Thyroid gland (tissue), 4 donors: ENCODE results near the gene ELL2. TPM values are rescaled to one million over a fixed set of nuclear protein-coding genes. Genes with fewer than 3 reads are reported as not detected.
"Not testable (repeated sequence)": the region's sequence is repeated elsewhere in the genome, so short reads cannot be mapped to it uniquely, and the experiment has no call there.

Source experiments
- DNase-seq, 2 donors: peaks; one replicate each; pipeline ENCODE4 v3.0.0-alpha.2; 2019
- H3K27ac ChIP-seq, 3 donors: fragments of 200-600 bp; sonication (generic); 1 replicate in 2 of 3; 2 replicates in 1 of 3; pipeline ENCODE4 v1.5.1; 2016 to 2019; ENCODE audit warnings: mild to moderate bottlenecking in 1 of 3, moderate library complexity in 1 of 3
- H3K27me3 ChIP-seq: fragments of 200-600 bp; sonication (generic); one replicate; pipeline ENCODE4 v1.5.1; 2019
- H3K36me3 ChIP-seq, 2 donors: fragments of 200-600 bp; sonication (generic); one replicate each; pipeline ENCODE4 v1.5.1; 2016 to 2019
- H3K4me1 ChIP-seq, 2 donors: fragments of 200-600 bp; sonication (generic); one replicate each; pipeline ENCODE4 v1.5.1; 2017 to 2019
- H3K4me3 ChIP-seq, 3 donors: fragments of 200-600 bp; sonication (generic); replicated peaks in 1 of 3; 1 replicate in 2 of 3; 2 replicates in 1 of 3; pipeline ENCODE4 v1.5.1; 2016; ENCODE audit warnings: mild to moderate bottlenecking in 1 of 3
- H3K9me3 ChIP-seq: fragments of 200-600 bp; sonication (generic); one replicate; pipeline ENCODE4 v1.5.1; 2017
- CTCF ChIP-seq, 6 experiments: fragments of 200-600 bp in 3 of 6; fragments of 450-650 bp in 3 of 6; sonication (generic) in 3 of 6; IDR thresholded peaks; one replicate each; pipeline ENCODE4 v1.5.1; 2016 to 2019; ENCODE audit warnings: antibody characterized with exemption in 6 of 6, mild to moderate bottlenecking in 2 of 6, inconsistent platforms in 1 of 6, moderate library complexity in 1 of 6
- POLR2A ChIP-seq, 2 donors: fragments of 450-650 bp; IDR thresholded peaks; one replicate each; pipeline ENCODE4 v1.6.1; 2017; ENCODE audit warnings: antibody characterized with exemption in 2 of 2, mild to moderate bottlenecking in 2 of 2, moderate library complexity in 1 of 2
- WGBS, 2 donors: methylation state at CpG; one replicate each; pipeline ENCODE4 v1.1.5; 2017; 5-methylcytosine and 5-hydroxymethylcytosine counted together
- intact Hi-C: fragments of 100-400 bp; cut with DNase I; formaldehyde crosslinking; loops from one replicate; pipeline ENCODE4 v1.15.1; 2023
- total RNA-seq, 4 donors: library from RNA; depleted of rRNA; stranded (reverse); fragments of >200 nt; gene quantifications; one replicate each; pipeline ENCODE4 v1.2.3, GENCODE V29; 2016

ELL2 gene
- total RNA-seq, 4 donors from 2014 or later: 56.1 to 80.2 (median 69.6) TPM

- WGBS, 2 donors: 52 to 71% methylated on average over 12 of the region's 12 CpGs
- Histone ChIP-seq H3K4me3 (no peak overlapping the region), H3K9me3 (no peaks in the 10 kb centered on the region)
Observed at GRCh38 chr5:95857185-95857945, 104.3 kb downstream of the ELL2 start.

GRCh38 chr5:95856501-95856981 is 105.1 kb downstream of the ELL2 start:
- TF ChIP-seq CTCF (IDR thresholded peaks at IDR 0.05) (no peak), POLR2A (IDR thresholded peaks at IDR 0.05) (no peak)
- peaks cover 4 to 53% of the 10 kb centered on the region in 2 donors for H3K4me1 ChIP-seq
- H3K27ac ChIP-seq: peak overlapping the region in 2 of 3 donors; percentile 48 to 70
- 88% methylated on average over 7 of the region's 7 CpGs for WGBS, 2 donors
- no peak for DNase-seq
- no peaks in the 10 kb centered on the region for H3K27me3 ChIP-seq
- intact Hi-C loops: loop anchor here (5.0 kb wide), 1 partner anchor 746 kb away; no protein-coding TSS in a partner anchor
- no peak overlapping the region for H3K4me3 ChIP-seq
- H3K36me3 ChIP-seq: no peaks in the 10 kb centered on the region
- H3K9me3 ChIP-seq: no peaks in the 10 kb centered on the region

More at GRCh38 chr5:95857185-95857945, 104.3 kb downstream of the ELL2 start:
- DNase-seq: peak; percentile 49 to 54
- intact Hi-C loops: loop anchor here (5.0 kb wide), 1 partner anchor 745 kb away; no protein-coding TSS in a partner anchor
- no peaks in the 10 kb centered on the region for H3K36me3 ChIP-seq
- H3K27me3 ChIP-seq: no peaks in the 10 kb centered on the region
- H3K27ac ChIP-seq: peak overlapping the region; percentile 48 to 70 (median 68)
- TF ChIP-seq POLR2A (IDR thresholded peaks at IDR 0.05) (no peak), CTCF (IDR thresholded peaks at IDR 0.05) (no peak)
- H3K4me1 ChIP-seq: peaks cover 10 to 62% of the 10 kb centered on the region in 2 donors

DNA sequence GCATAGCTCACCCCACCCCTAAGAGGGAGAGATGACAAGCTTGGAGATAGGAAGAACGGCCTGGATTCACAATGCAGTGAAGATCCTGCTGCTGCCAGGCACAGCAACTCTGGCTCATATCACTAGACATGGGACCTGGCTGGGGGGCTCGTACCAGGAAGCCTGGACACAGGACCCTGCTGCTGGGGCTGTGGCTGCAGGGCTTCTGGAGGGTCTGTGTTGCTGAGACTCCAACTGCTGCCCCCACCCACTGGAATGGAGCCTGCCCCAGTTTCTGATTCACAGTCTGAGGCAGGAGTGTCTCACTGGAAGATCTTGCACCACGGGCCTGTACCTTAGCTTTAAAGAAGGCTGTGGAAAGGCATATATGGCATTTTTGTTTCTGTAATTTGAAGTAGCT is 108.2 kb downstream of the ELL2 start:
- Histone ChIP-seq H3K36me3 (no peaks in the 10 kb centered on the region), H3K27ac (no peak overlapping the region), H3K27me3 (no peaks in the 10 kb centered on the region), H3K4me1 (peaks cover 4 to 33% of the 10 kb centered on the region in 2 donors), H3K9me3 (no peaks in the 10 kb centered on the region), H3K4me3 (no peak overlapping the region)
- WGBS, 2 donors: 90 to 93% methylated on average over 3 of the region's 3 CpGs
- no peak for DNase-seq
- TF ChIP-seq POLR2A (IDR thresholded peaks at IDR 0.05): no peak
- intact Hi-C loops: no loop called here

GRCh38 chr5:95852567-95852966 is 109.1 kb downstream of the ELL2 start:
- H3K4me3 ChIP-seq: no peak overlapping the region
- H3K4me1 ChIP-seq: peaks cover 4 to 24% of the 10 kb centered on the region in 2 donors
- no peaks in the 10 kb centered on the region for H3K36me3 ChIP-seq
- H3K27me3 ChIP-seq: no peaks in the 10 kb centered on the region
- intact Hi-C loops: no loop called here
- 95 to 97% methylated on average over 5 of the region's 5 CpGs for WGBS, 2 donors
- no peaks in the 10 kb centered on the region for H3K9me3 ChIP-seq
- no peak for TF ChIP-seq CTCF (IDR thresholded peaks at IDR 0.05)
- TF ChIP-seq POLR2A (IDR thresholded peaks at IDR 0.05): no peak
- no peak for DNase-seq
- no peak overlapping the region for H3K27ac ChIP-seq

DNA sequence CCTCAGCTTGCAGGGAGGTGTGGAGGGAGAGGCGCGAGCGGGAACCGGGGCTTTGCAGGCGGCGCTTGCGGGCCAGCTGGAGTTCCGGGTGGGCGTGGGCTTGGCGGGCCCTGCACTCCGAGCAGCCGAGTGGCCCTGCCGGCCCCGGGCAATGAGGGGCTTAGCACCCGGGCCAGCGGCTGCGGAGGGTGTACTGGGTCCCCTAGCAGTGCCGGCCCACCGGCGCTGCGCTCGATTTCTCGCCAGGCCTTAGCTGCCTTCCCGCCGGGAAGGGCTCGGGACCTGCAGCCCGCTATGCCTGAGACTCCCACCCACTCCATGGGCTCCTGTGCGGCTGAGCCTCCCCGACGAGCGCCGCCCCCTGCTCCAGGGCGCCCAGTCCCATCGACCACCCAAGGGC is 110.5 kb downstream of the ELL2 start:
- DNase-seq, H3K36me3 ChIP-seq, H3K9me3 ChIP-seq, H3K4me1 ChIP-seq, H3K4me3 ChIP-seq, intact Hi-C loops, H3K27me3 ChIP-seq, H3K27ac ChIP-seq: not testable (repeated sequence)
- WGBS, 2 donors: 94 to 98% methylated on average over 15 to 30 of the region's 34 CpGs

DNA sequence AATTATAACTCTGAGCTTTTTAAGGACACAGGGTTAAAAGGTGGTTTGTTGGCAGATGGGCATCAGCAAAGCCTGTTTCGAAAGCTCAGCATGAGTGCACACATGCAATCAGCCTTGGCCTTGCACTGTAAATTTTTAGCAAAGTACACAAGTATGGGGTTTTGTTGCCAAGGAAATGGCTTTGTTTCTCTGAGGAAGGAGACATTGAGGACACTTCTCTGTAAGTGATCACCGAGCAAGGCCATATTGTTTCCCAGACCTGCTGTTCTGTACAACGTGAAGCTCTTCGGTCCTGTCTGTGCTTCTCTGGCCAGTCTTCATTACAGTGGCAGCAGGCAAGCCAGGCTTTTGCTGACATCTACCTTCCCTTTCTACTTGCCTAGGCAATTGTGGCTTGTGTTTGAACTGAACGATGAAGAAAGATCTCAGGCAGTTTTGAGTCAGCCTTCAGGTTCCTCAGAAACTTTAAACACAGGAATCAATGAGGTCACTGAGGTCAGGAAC is 111.2 kb downstream of the ELL2 start:
- TF ChIP-seq POLR2A (IDR thresholded peaks at IDR 0.05) (no peak), CTCF (IDR thresholded peaks at IDR 0.05) (no peak)
- intact Hi-C loops: no loop called here
- Histone ChIP-seq H3K4me1 (peaks cover 0 to 9% of the 10 kb centered on the region in 2 donors), H3K36me3 (no peaks in the 10 kb centered on the region), H3K9me3 (no peaks in the 10 kb centered on the region), H3K4me3 (no peak overlapping the region), H3K27ac (no peak overlapping the region), H3K27me3 (no peaks in the 10 kb centered on the region)
- DNase-seq: peak in 1 of 2 donors; percentile 35
- 46 to 51% methylated on average over 5 of the region's 5 CpGs for WGBS, 2 donors
